ENCODE results near the gene FCRL2. TPM values are rescaled to one million over a fixed set of nuclear protein-coding genes. Genes with fewer than 3 reads are reported as not detected.

Gene FCRL2
- not detected for total RNA-seq

DNA sequence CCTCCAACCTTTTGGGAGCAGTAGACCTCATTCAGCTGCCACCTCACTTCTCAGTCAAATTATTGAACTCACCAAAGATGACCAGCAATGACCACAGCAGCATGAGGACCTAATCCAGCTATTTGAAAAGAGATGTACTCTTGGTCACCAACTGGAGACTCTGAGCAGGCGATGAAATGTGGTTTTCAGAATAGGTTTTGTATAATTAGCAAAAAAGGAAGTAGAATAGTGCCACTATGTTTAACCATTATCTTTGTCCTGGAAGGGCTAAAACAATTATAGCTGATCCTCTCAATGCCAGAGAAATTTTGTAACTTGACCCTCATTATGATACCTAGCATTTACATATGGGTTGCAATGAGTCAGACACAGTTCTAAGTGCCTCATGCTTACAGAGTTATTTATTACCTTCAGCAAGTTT, at the start of gene FCRL2:
FCRL2 (minus strand) TSS at position 162 of the 421 bp plus-strand sequence; CDS start at position 103, 59 bp downstream.

GRCh38 chr1:157819896-157820295, 43.0 kb upstream of the FCRL2 start, which contains the start of gene FCRL1:
Gene FCRL1, minus strand, starts transcription at chr1:157820120. Its CDS starts 83 bp downstream, at chr1:157820037.

DNA sequence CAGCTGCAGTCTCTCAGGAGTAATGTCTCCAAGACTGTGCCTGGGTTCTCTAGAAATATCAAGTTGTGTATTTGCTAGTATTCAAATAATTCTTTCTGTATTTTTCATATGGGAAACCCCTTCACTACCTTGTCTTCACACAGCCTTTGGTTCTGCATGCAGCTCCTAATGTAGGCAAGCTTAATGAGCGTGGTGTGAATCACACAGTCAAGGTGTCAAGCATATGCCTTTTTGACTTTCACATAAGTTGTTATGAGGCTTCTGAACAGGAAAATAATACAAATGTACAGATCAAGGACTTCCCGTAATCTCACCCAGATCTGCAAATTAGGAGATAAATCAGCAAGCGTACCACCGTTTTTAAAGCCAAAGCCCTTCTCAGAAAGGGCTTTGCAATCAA, 76.2 kb downstream of the FCRL2 start, which contains the start of gene FCRL3:
FCRL3 (minus strand) TSS at position 38 of the 400 bp plus-strand sequence. CDS start 280 bp downstream, outside the sequence.

Other genes with a start within 250 kb of the FCRL2 start
- gene FCRL5, start 224.6 kb downstream of the FCRL2 start, total RNA-seq = not detected
- not detected for gene FCRL4, start 179.0 kb downstream of the FCRL2 start, total RNA-seq
- not detected for gene FCRL3, start 76.4 kb downstream of the FCRL2 start, total RNA-seq
- gene FCRL1, start 43.0 kb upstream of the FCRL2 start, total RNA-seq = not detected
- gene CD5L, start 64.7 kb upstream of the FCRL2 start, total RNA-seq = under 1 TPM in 1 of 2 donors, not detected in 1; under 0.01 TPM
- 10 to 100 TPM; 79.2 to 99.6 TPM for gene KIRREL1, start 216.5 kb upstream of the FCRL2 start, total RNA-seq

Data from melanocyte of skin (primary cell).